SJCRH30 (cell line): Measurements from ENCODE around the gene THEMIS. TPM values are rescaled to one million over a fixed set of nuclear protein-coding genes. Genes with fewer than 3 reads are reported as not detected.

ENCODE experiments used
- DNase-seq, 2 experiments: peaks; one replicate each; pipeline ENCODE4 v3.0.0-alpha.2; 2015 to 2020
- H3K27ac ChIP-seq: fragments of 250-450 bp; sonication (Bioruptor Pico); 2 replicates; pipeline ENCODE4 v1.5.1; 2020; ENCODE audit warnings: mild to moderate bottlenecking, moderate library complexity
- H3K27me3 ChIP-seq: fragments of 250-450 bp; sonication (Bioruptor Pico); 2 replicates; pipeline ENCODE4 v1.5.1; 2020; ENCODE audit warnings: mild to moderate bottlenecking, moderate library complexity
- H3K36me3 ChIP-seq: fragments of 250-450 bp; sonication (Bioruptor Pico); 2 replicates; pipeline ENCODE4 v1.5.1; 2020; ENCODE audit warnings: mild to moderate bottlenecking, moderate library complexity
- H3K4me1 ChIP-seq: fragments of 250-450 bp; sonication (Bioruptor Pico); 2 replicates; pipeline ENCODE4 v1.5.1; 2020; ENCODE audit warnings: mild to moderate bottlenecking, moderate library complexity
- H3K4me3 ChIP-seq: fragments of 250-450 bp; sonication (Bioruptor Pico); 2 replicates; pipeline ENCODE4 v1.5.1; 2020; ENCODE audit warnings: mild to moderate bottlenecking, moderate library complexity
- H3K9me3 ChIP-seq: fragments of 250-450 bp; sonication (Bioruptor Pico); replicated peaks from 2 replicates; pipeline ENCODE4 v1.5.1; 2020; ENCODE audit warnings: mild to moderate bottlenecking, moderate library complexity
- total RNA-seq: library from RNA; depleted of rRNA; stranded (reverse); fragments of >200 nt; shearing (Covaris generic); gene quantifications from 2 replicates; pipeline ENCODE4 v1.2.3, GENCODE V29; 2014

The THEMIS gene
- total RNA-seq, 1 experiment from 2014 or later, result 0.02 TPM

DNA sequence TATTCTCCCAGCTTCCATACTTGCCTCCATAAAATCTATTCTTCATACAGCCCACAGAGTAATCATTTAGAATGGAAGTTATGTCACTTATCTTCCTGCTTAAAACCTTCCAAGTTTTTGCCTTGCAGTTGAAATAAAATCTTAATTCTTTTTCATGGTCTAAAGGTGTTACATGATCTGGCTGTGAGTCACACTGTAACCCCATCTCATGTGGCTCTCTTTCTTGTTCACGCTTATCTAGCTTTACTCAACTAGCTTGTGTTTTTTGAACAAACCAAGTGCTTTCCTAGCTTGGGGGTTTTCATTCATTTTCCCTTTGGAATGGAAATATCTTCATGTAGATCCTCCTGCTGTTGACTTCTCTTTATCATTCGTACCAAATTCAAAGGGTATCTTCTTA is 23.6 kb upstream of the THEMIS start:
- peaks cover 22% of the 10 kb centered on the region for H3K4me1 ChIP-seq
- H3K9me3 ChIP-seq, result peaks cover 9% of the 10 kb centered on the region; the same call in 1 of the 2 replicates
- no peaks in the 10 kb centered on the region for H3K27me3 ChIP-seq
- no peaks in the 10 kb centered on the region for H3K36me3 ChIP-seq
- DNase-seq, result peak in 1 of 2 experiments; percentile 49
- no peak overlapping the region for H3K4me3 ChIP-seq
- peak overlapping the region; percentile 25 for H3K27ac ChIP-seq

GRCh38 chr6:127924031-127924430 is 23.2 kb upstream of the THEMIS start:
- no peak for DNase-seq
- Histone ChIP-seq H3K36me3 (no peaks in the 10 kb centered on the region), H3K4me3 (no peak overlapping the region), H3K4me1 (peaks cover 22% of the 10 kb centered on the region), H3K9me3 (peaks cover 9% of the 10 kb centered on the region; the same call in 1 of the 2 replicates), H3K27ac (peak overlapping the region; percentile 25), H3K27me3 (no peaks in the 10 kb centered on the region)

DNA sequence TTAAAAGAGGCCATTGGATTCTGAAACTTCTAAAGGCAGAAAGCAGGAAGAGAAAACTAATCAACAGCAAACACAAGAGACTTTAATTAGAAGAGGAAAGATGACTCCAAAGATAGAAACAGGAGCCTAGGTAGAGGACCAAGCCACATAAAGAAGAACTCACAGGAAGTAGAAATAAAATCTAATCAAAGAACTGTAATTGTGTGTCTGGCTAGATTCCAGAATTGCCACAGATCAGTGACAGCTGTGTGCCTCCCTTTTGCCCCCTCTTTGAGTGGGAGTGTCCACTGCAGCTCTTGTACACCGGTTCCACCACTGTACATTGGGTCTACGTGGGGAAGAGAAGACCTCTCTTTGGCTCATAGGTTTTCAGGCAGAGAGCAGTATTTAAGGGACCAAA is 22.3 kb upstream of the THEMIS start:
- peak; percentile 13 to 43 for DNase-seq
- H3K9me3 ChIP-seq, result peaks cover 9% of the 10 kb centered on the region; the same call in 1 of the 2 replicates
- H3K27ac ChIP-seq, result no peak overlapping the region
- H3K4me1 ChIP-seq, result peaks cover 22% of the 10 kb centered on the region
- H3K36me3 ChIP-seq, result no peaks in the 10 kb centered on the region
- H3K4me3 ChIP-seq, result no peak overlapping the region
- no peaks in the 10 kb centered on the region for H3K27me3 ChIP-seq

DNA sequence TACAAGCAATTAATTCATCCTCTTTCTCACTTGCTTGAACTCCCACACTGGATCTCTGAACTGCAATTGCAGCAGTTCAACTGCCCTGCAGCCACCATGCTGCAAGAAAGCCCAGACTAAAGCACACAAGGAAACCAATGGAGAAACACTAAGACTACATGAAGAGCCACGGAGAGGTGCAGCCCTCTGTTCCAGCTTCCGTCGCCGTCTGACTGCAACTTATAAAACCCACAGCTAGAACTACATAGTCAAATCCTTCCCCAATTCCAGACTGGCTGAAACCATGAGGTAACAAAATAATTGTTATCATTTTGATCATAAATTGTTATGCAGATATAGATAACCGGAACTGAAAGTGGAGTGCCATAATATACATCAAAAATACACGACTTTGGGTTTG is 21.1 kb upstream of the THEMIS start:
- Histone ChIP-seq H3K9me3 (peaks cover 9% of the 10 kb centered on the region; the same call in 1 of the 2 replicates), H3K27ac (no peak overlapping the region), H3K4me1 (peaks cover 22% of the 10 kb centered on the region), H3K36me3 (no peaks in the 10 kb centered on the region), H3K27me3 (no peaks in the 10 kb centered on the region), H3K4me3 (no peak overlapping the region)
- no peak for DNase-seq

GRCh38 chr6:127920804-127921203 is 19.9 kb upstream of the THEMIS start:
- H3K36me3 ChIP-seq, result no peaks in the 10 kb centered on the region
- DNase-seq, result no peak
- H3K4me1 ChIP-seq, result peaks cover 22% of the 10 kb centered on the region
- H3K27me3 ChIP-seq, result no peaks in the 10 kb centered on the region
- peaks cover 9% of the 10 kb centered on the region; the same call in 1 of the 2 replicates for H3K9me3 ChIP-seq
- H3K27ac ChIP-seq, result no peak overlapping the region
- no peak overlapping the region for H3K4me3 ChIP-seq

GRCh38 chr6:127918506-127919427 is 17.9 kb upstream of the THEMIS start:
- Histone ChIP-seq H3K4me1 (peaks cover 11% of the 10 kb centered on the region), H3K27me3 (no peaks in the 10 kb centered on the region), H3K27ac (no peak overlapping the region), H3K36me3 (no peaks in the 10 kb centered on the region), H3K9me3 (no peaks in the 10 kb centered on the region), H3K4me3 (no peak overlapping the region)
- DNase-seq, result no peak

- H3K27me3 ChIP-seq, result no peaks in the 10 kb centered on the region
- DNase-seq, result no peak
- H3K27ac ChIP-seq, result no peak overlapping the region
- 0 out of 2 replicates have a peak, but pooled peaks cover 3% of the 10 kb centered on the region for H3K9me3 ChIP-seq
- H3K4me1 ChIP-seq, result peaks cover 1% of the 10 kb centered on the region; the same call in 1 of the 2 replicates
- H3K4me3 ChIP-seq, result no peak overlapping the region
- no peaks in the 10 kb centered on the region for H3K36me3 ChIP-seq
Observed at GRCh38 chr6:127917766-127918165, 16.9 kb upstream of the THEMIS start.

DNA sequence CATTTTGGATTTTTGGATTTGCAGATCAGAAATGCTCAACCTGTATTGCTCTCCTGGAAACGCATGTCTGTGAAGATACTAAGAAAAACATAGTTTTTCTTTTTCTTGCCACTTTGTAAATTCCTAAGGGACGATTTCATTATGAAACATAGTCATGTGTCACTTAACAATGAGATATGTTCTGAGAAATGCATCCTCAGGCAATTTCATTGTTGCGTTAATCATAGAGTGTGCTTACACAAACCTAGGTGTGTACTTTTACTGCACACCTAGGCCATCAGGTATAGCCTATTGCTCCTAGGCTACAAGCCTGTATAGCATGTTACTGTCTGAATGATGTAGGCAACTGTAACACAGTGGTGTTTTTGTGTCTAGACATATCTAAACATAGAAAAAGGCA is 13.4 kb upstream of the THEMIS start:
- DNase-seq, result no peak
- no peaks in the 10 kb centered on the region for H3K27me3 ChIP-seq
- no peaks in the 10 kb centered on the region for H3K4me1 ChIP-seq
- H3K36me3 ChIP-seq, result no peaks in the 10 kb centered on the region
- H3K4me3 ChIP-seq, result no peak overlapping the region
- H3K27ac ChIP-seq, result no peak overlapping the region
- 0 out of 2 replicates have a peak, but pooled peaks cover 3% of the 10 kb centered on the region for H3K9me3 ChIP-seq

- no peaks in the 10 kb centered on the region for H3K4me1 ChIP-seq
- H3K27ac ChIP-seq, result no peak overlapping the region
- H3K36me3 ChIP-seq, result no peaks in the 10 kb centered on the region
- no peaks in the 10 kb centered on the region for H3K27me3 ChIP-seq
- H3K9me3 ChIP-seq, result 0 out of 2 replicates have a peak, but pooled peaks cover 3% of the 10 kb centered on the region
- H3K4me3 ChIP-seq, result no peak overlapping the region
- no peak for DNase-seq
Observed at GRCh38 chr6:127912914-127913313, 12.1 kb upstream of the THEMIS start.

GRCh38 chr6:127907960-127908640 is 7.2 kb upstream of the THEMIS start:
- Histone ChIP-seq H3K27me3 (no peaks in the 10 kb centered on the region), H3K4me3 (no peak overlapping the region), H3K9me3 (no peaks in the 10 kb centered on the region), H3K4me1 (no peaks in the 10 kb centered on the region), H3K36me3 (no peaks in the 10 kb centered on the region), H3K27ac (no peak overlapping the region)
- no peak for DNase-seq

GRCh38 chr6:127904160-127904559 is 3.3 kb upstream of the THEMIS start:
- DNase-seq, result no peak
- Histone ChIP-seq H3K9me3 (no peaks in the 10 kb centered on the region), H3K4me3 (no peak overlapping the region), H3K4me1 (no peaks in the 10 kb centered on the region), H3K27ac (no peak overlapping the region), H3K36me3 (no peaks in the 10 kb centered on the region), H3K27me3 (no peaks in the 10 kb centered on the region)

- DNase-seq, result no peak
- Histone ChIP-seq H3K27ac (no peak overlapping the region), H3K4me3 (no peak overlapping the region), H3K27me3 (no peaks in the 10 kb centered on the region), H3K9me3 (no peaks in the 10 kb centered on the region), H3K36me3 (no peaks in the 10 kb centered on the region), H3K4me1 (no peaks in the 10 kb centered on the region)
Observed at GRCh38 chr6:127902933-127903332, 2.1 kb upstream of the THEMIS start.

DNA sequence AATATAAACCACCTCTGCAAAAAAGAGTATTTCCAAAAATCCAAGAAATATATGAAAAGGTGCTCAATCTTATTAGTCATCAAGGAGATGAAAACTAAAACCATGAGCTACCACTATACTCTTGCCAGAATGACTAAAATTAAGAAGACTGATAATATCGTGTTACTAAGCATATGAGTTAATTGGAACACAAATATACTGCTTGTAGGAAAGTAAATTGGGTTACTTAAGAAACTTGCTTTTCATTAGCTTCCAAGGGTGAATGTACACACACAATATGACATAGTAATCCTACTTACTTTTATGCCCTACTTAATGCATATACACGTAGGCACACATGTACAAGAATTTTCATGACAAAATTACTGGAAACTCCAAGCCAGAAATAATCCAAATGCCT is 3.4 kb downstream of the THEMIS start:
- H3K4me3 ChIP-seq, result no peak overlapping the region
- H3K4me1 ChIP-seq, result no peaks in the 10 kb centered on the region
- no peak overlapping the region for H3K27ac ChIP-seq
- H3K27me3 ChIP-seq, result no peaks in the 10 kb centered on the region
- H3K36me3 ChIP-seq, result no peaks in the 10 kb centered on the region
- H3K9me3 ChIP-seq, result no peaks in the 10 kb centered on the region
- no peak for DNase-seq

DNA sequence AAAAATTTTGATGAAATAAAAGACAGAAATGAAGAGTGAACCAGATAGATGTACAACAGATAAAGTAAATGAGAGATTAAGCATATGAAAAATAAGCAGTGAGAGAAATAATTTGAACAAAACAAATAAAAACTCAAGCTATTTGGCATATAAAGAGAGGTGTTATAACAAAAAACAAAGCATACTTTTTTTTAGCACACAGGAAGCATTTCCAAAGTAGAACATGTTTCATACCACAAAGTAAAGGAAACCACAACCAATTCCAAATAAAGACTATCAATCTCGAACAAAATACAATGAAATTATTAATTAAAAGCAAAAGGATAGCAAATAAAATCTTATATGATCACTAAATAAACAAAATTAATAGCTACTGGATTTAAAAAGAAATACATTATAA is 6.8 kb downstream of the THEMIS start:
- Histone ChIP-seq H3K27me3 (no peaks in the 10 kb centered on the region), H3K9me3 (no peaks in the 10 kb centered on the region), H3K4me1 (no peaks in the 10 kb centered on the region), H3K27ac (no peak overlapping the region), H3K36me3 (no peaks in the 10 kb centered on the region), H3K4me3 (no peak overlapping the region)
- DNase-seq, result no peak

DNA sequence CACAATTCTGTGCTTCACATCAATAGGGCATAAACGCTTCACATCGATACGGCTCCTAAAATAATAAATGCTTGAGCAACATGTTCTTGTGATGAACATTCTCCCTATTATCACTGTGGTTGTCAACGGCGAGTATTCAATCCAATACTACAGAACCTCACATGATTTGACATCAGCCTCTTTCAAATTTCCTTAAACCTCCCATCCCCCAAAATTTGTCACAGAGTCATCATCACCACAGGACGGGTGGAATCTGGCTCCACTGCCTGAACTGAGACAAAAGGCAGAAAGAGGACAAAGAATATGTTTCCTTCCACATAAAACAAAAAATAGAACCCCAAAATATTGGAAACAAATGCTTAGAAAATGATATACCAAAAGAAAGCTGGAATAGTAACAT is 7.3 kb downstream of the THEMIS start:
- Histone ChIP-seq H3K4me3 (no peak overlapping the region), H3K36me3 (no peaks in the 10 kb centered on the region), H3K27me3 (no peaks in the 10 kb centered on the region), H3K9me3 (no peaks in the 10 kb centered on the region), H3K4me1 (no peaks in the 10 kb centered on the region), H3K27ac (no peak overlapping the region)
- no peak for DNase-seq
